OCI-LY1 (cell line): ENCODE measurements around the gene KRTAP9-8.

Source experiments
- H2AFZ ChIP-seq: fragments of 200-600 bp; sonication (generic), shearing (Covaris generic); 2 replicates; pipeline ENCODE4 v1.6.0; 2014; ENCODE audit warnings: antibody characterized with exemption, mild to moderate bottlenecking, low read length
- H3F3A ChIP-seq: fragments of 200-600 bp; sonication (generic), shearing (Covaris generic); 2 replicates; pipeline ENCODE4 v1.6.0; 2014; ENCODE audit warnings: mild to moderate bottlenecking, antibody characterized with exemption, low read length, moderate library complexity; ENCODE audit not compliant: insufficient read depth
- H3K27ac ChIP-seq: fragments of 200-600 bp; sonication (generic); 2 replicates; pipeline ENCODE4 v1.5.1; 2014; ENCODE audit warnings: low read length, mixed run types, mild to moderate bottlenecking, low read depth; ENCODE audit not compliant: poor library complexity, severe bottlenecking
- H3K27me3 ChIP-seq: fragments of 200-600 bp; sonication (generic); 2 replicates; pipeline ENCODE4 v1.6.0; 2014; ENCODE audit warnings: antibody characterized with exemption, mild to moderate bottlenecking, low read length, moderate library complexity; ENCODE audit not compliant: insufficient read depth
- H3K36me3 ChIP-seq: fragments of 200-600 bp; sonication (generic); 2 replicates; pipeline ENCODE4 v1.6.1; 2014; ENCODE audit warnings: mild to moderate bottlenecking, antibody characterized with exemption, low read length, moderate library complexity, mixed read lengths; ENCODE audit not compliant: insufficient read depth
- H3K4me1 ChIP-seq: fragments of 200-600 bp; sonication (generic); 2 replicates; pipeline ENCODE4 v1.5.1; 2014; ENCODE audit warnings: mild to moderate bottlenecking, low read length, moderate library complexity; ENCODE audit not compliant: insufficient read depth, severe bottlenecking
- H3K4me2 ChIP-seq: fragments of 200-600 bp; sonication (generic), shearing (Covaris generic); 2 replicates; pipeline ENCODE4 v1.6.1; 2014; ENCODE audit warnings: low read length
- H3K4me3 ChIP-seq: fragments of 200-600 bp; sonication (generic); 2 replicates; pipeline ENCODE4 v1.5.1; 2014; ENCODE audit warnings: low read length, low read depth, mild to moderate bottlenecking, mixed read lengths; ENCODE audit not compliant: poor library complexity, severe bottlenecking
- H3K79me2 ChIP-seq: fragments of 200-600 bp; shearing (Covaris generic); 2 replicates; pipeline ENCODE4 v1.6.1; 2016; ENCODE audit warnings: mixed run types, low read length, mixed read lengths; ENCODE audit not compliant: insufficient read depth
- H3K9ac ChIP-seq: fragments of 200-600 bp; sonication (generic), shearing (Covaris generic); 2 replicates; pipeline ENCODE4 v1.6.1; 2014; ENCODE audit warnings: mild to moderate bottlenecking, low read length, mixed read lengths
- H3K9me2 ChIP-seq: fragments of 200-600 bp; sonication (generic), shearing (Covaris generic); 2 replicates; pipeline ENCODE4 v1.6.1; 2014; ENCODE audit warnings: low read depth, mild to moderate bottlenecking, low read length, mixed read lengths
- H3K9me3 ChIP-seq: fragments of 200-600 bp; shearing (Covaris generic); 2 replicates; pipeline ENCODE4 v1.6.1; 2014; ENCODE audit warnings: low read length, mixed read lengths
- H4K20me1 ChIP-seq: fragments of 200-600 bp; sonication (generic), shearing (Covaris generic); 2 replicates; pipeline ENCODE4 v1.6.0; 2016; ENCODE audit warnings: mild to moderate bottlenecking, low read length; ENCODE audit not compliant: insufficient read depth
- CTCF ChIP-seq: fragments of 200-600 bp; sonication (generic), shearing (Covaris generic); IDR thresholded peaks from 2 replicates; pipeline ENCODE4 v1.5.1; 2017; ENCODE audit warnings: mild to moderate bottlenecking, antibody characterized with exemption, low read length, moderate library complexity, mixed read lengths
- EZH2 ChIP-seq: fragments of 200-600 bp; sonication (generic), shearing (Covaris generic); IDR thresholded peaks from 2 replicates; pipeline ENCODE4 v1.8.0; 2017; ENCODE audit warnings: borderline replicate concordance, mixed run types, mild to moderate bottlenecking, antibody characterized with exemption, low read length, moderate library complexity, mixed read lengths

Gene KRTAP9-8

GRCh38 chr17:41287050-41287449, 49.3 kb downstream of the KRTAP9-8 start:
- Histone ChIP-seq H3K79me2 (no peaks in the 10 kb centered on the region), H2AFZ (no peak overlapping the region), H3K27ac (no peak overlapping the region), H3K4me3 (no peak overlapping the region), H3K9me2 (no peaks in the 10 kb centered on the region), H3K27me3 (no peaks in the 10 kb centered on the region), H3K9me3 (no peaks in the 10 kb centered on the region), H3K9ac (no peak overlapping the region), H3K4me2 (no peak overlapping the region), H3K36me3 (no peaks in the 10 kb centered on the region), H4K20me1 (no peaks in the 10 kb centered on the region), H3F3A (no peaks in the 10 kb centered on the region), H3K4me1 (no peaks in the 10 kb centered on the region)
- TF ChIP-seq EZH2 = no peak
- no peak for TF ChIP-seq CTCF
